Mucosa of descending colon (tissue), 3 donors: ENCODE data around the gene KCNA2. TPM values are rescaled to one million over a fixed set of nuclear protein-coding genes. Genes with fewer than 3 reads are reported as not detected.

Experiments
- ATAC-seq: fragments of 200-7000 bp; cut with Tn5 transposase; one replicate; pipeline ENCODE4 v1.9.1; 2020; ENCODE audit warnings: mild to moderate bottlenecking, moderate library complexity
- DNase-seq, 3 donors: peaks; one replicate each; pipeline ENCODE4 v3.0.0-alpha.2; 2020
- H3K36me3 ChIP-seq: fragments of 200-600 bp; one replicate; pipeline ENCODE4 v1.8.0; 2021; ENCODE audit warnings: low read depth, mild to moderate bottlenecking
- H3K4me1 ChIP-seq: fragments of 200-600 bp; one replicate; pipeline ENCODE4 v1.8.0; 2021; ENCODE audit warnings: low read depth, mild to moderate bottlenecking
- H3K4me3 ChIP-seq: fragments of 200-600 bp; one replicate; pipeline ENCODE4 v1.8.0; 2021; ENCODE audit warnings: mild to moderate bottlenecking
- H3K9me3 ChIP-seq: fragments of 200-600 bp; one replicate; pipeline ENCODE4 v1.8.0; 2021; ENCODE audit warnings: mild to moderate bottlenecking
- intact Hi-C, 2 donors: fragments of 100-400 bp; cut with DNase I in 1 of 2; cut with micrococcal nuclease in 1 of 2; formaldehyde crosslinking; loops; one replicate each; pipeline versions ENCODE4 v1.11.0 to v1.11.1; 2022; cut with DNase I, micrococcal nuclease
- total RNA-seq, 3 donors: library from RNA; stranded (reverse); fragmentation: NEBNext Ultra II Directional in 2 of 3; extraction: Animal tissue kit (Norgen Biotek cat#: 25700) in 2 of 3; gene quantifications; one replicate each; pipeline versions ENCODE4 v1.2.1 to v1.2.4, GENCODE V29; 2021 to 2023
- TF ChIP-seq, protein P1 (sequence below): fragments of 200-600 bp; IDR thresholded peaks from one replicate; pipeline ENCODE4 v1.8.0; 2022; ENCODE audit warnings: antibody characterized with exemption, mild to moderate bottlenecking
- donor health status: DM: no; HTN: no; CAD: no; lungs with moderate emphysema.
- donor health status: DM: no; HTN: no; CAD: no.
- donor health status: DM: no; HTN: yes; CAD: no.

The KCNA2 gene
- total RNA-seq, 3 donors from 2014 or later, result 0.12 to 4.7 (median 0.46) TPM

DNA sequence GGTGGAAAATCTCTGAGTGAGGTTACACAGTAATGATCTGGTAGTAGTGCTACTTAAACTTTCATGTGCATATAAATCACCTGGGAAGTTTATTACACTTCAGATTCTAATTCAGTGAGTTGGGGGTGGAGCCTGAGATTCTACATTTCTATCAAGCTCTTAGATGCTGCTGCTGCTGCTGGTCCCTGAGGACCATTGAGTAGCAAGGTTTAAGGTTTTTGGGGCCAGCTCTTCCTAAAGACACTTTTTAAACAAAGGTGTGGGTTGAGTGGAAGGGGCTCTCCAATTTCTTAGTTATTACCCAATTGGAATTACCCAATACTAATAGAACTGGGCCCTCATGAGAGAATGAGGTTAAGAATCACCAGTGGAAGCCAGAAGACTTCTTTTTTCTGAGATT, 39.1 kb upstream of the KCNA2 start:
- H3K4me3 ChIP-seq, result no peak overlapping the region

DNA sequence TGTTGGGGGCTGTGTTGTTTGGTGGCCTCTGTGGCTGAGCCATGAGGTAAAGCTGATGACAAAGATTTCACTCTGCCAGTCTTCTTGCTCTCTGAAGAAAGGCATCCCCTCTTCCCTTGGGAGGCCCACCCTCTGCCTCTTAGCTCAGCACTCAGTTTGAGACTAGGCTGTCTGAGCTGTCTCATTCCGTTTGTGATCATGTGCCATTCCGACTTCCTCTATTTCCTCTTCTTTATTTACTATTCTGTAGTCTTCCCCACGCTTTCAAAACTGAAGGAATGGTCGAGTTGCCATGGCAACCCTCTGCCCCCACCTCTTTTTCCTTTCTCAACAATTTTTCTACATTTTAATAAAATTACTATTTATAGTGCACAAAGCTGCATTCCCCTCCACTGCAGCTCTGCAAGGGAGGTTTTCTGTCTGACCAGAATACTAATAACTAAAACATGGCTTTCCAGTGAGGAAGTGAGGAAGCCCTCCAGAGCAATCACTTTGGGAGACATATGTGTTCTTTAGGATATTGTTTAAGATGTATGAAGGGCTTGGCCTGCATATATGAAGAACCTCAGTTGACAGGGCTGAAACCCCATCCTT, 37.8 kb upstream of the KCNA2 start:
- Histone ChIP-seq H3K4me3 (no peak overlapping the region), H3K9me3 (no peaks in the 10 kb centered on the region), H3K4me1 (no peaks in the 10 kb centered on the region), H3K36me3 (no peaks in the 10 kb centered on the region)
- TF ChIP-seq, protein P1, sequence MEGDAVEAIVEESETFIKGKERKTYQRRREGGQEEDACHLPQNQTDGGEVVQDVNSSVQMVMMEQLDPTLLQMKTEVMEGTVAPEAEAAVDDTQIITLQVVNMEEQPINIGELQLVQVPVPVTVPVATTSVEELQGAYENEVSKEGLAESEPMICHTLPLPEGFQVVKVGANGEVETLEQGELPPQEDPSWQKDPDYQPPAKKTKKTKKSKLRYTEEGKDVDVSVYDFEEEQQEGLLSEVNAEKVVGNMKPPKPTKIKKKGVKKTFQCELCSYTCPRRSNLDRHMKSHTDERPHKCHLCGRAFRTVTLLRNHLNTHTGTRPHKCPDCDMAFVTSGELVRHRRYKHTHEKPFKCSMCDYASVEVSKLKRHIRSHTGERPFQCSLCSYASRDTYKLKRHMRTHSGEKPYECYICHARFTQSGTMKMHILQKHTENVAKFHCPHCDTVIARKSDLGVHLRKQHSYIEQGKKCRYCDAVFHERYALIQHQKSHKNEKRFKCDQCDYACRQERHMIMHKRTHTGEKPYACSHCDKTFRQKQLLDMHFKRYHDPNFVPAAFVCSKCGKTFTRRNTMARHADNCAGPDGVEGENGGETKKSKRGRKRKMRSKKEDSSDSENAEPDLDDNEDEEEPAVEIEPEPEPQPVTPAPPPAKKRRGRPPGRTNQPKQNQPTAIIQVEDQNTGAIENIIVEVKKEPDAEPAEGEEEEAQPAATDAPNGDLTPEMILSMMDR, result no peak
- ATAC-seq, result no peak
- intact Hi-C loops, result no loop called here
- no peak for DNase-seq

More for the DNA sequence above, 39.1 kb upstream of the KCNA2 start:
- Histone ChIP-seq H3K36me3 (no peaks in the 10 kb centered on the region), H3K4me1 (no peaks in the 10 kb centered on the region), H3K9me3 (no peaks in the 10 kb centered on the region)
- TF ChIP-seq, protein P1, result no peak
- DNase-seq (no peak), ATAC-seq (no peak)
- intact Hi-C loops, result no loop called here

DNA sequence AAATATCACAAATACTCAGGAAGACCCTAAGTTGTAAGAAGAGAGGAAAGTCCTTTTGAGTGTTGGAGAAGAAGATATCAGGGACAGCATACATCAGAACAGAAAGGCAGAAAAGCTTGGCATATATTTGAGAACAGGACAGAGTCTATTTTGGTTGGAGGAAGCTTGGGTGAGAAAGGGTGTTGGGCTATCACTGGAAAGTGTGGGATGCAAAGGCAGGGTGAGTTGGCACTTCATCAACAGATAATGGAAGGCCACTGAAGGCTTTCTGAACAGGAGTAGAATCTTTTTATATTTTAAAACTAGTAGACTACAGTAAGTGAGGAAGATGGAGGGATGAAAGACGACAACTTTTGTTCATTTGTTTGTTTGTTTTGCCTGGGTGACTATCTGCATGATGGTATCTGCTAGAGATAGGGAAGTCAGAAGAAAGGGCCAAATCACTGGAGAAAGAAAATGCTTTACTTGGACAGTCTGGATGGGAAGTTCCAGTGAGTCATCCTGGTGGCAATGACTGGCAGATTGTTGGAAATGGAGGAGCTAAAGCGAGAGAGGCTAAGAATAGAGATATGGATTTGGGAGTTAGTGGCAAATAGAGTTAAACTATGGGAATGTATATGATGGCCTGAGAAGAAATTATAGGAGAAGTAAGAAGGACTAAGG, 33.7 kb upstream of the KCNA2 start:
- intact Hi-C loops, result no loop called here

DNA sequence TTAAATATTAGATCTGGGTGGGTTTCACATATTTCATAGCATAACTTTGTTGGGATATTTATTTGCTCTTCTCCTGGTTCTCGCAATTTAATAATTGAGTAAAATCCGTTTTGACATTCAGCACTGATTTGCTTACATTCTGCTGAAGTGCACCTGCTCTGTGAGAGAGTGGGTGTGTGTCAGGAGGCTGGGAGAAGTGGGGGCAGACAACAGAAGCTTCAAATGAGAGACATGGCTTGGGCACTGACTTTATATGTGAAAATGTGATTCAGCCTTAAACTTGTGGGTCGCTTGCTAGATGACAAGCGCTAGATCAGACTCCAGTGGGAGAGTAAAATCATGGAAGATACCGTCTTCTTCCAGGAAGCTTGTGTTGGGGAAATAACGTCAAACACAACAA, 32.4 kb upstream of the KCNA2 start:
- DNase-seq (no peak), ATAC-seq (no peak)
- Histone ChIP-seq H3K4me3 (no peak overlapping the region), H3K9me3 (no peaks in the 10 kb centered on the region), H3K4me1 (peaks cover 9% of the 10 kb centered on the region), H3K36me3 (no peaks in the 10 kb centered on the region)
- TF ChIP-seq, protein P1, result no peak
- intact Hi-C loops, result no loop called here

More for the DNA sequence above, 33.7 kb upstream of the KCNA2 start:
- H3K4me1 ChIP-seq, result peaks cover 3% of the 10 kb centered on the region
- ATAC-seq (no peak), DNase-seq (no peak)
- no peaks in the 10 kb centered on the region for H3K36me3 ChIP-seq
- H3K4me3 ChIP-seq, result no peak overlapping the region
- H3K9me3 ChIP-seq, result no peaks in the 10 kb centered on the region
- TF ChIP-seq, protein P1, result no peak

DNA sequence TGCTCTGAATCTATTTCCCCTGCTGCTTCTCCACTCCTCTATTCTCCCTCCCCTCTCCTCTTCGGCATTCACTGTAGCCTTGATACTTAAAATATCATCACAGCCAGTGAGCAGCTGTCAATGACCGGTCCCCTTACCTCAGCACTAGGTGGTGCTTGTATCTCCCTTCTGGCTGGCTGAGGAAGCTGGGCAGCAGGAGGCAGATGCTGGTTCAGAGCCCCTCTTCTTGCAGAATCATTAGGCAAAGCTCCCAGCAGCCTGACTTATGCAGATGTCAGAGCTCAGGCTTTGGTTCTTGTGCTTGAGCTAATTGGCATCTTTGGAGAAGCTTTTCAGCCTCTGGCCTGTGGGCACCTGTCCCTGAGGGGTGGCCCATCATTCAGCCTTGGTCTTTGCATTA, 31.9 kb upstream of the KCNA2 start:
- DNase-seq (no peak), ATAC-seq (peak; percentile 7)
- H3K4me1 ChIP-seq, result peaks cover 9% of the 10 kb centered on the region
- no peaks in the 10 kb centered on the region for H3K36me3 ChIP-seq
- TF ChIP-seq, protein P1, result no peak
- no peaks in the 10 kb centered on the region for H3K9me3 ChIP-seq
- intact Hi-C loops, result no loop called here
- H3K4me3 ChIP-seq, result no peak overlapping the region
